ENCODE data around the gene UQCC2. TPM values are rescaled to one million over a fixed set of nuclear protein-coding genes. Genes with fewer than 3 reads are reported as not detected.

Gene UQCC2
- total RNA-seq, 1 experiment from 2014 or later: 71.2 TPM

- Histone ChIP-seq H2AFZ (no peak overlapping the region), H3K9me2 (ENCODE audit: insufficient read depth) (no peaks in the 10 kb centered on the region), H3K27ac (no peak overlapping the region), H3K9me3 (ENCODE audit: insufficient read depth, low read depth) (no peaks in the 10 kb centered on the region), H3K4me1 (replicated peaks; ENCODE audit: insufficient read depth) (peaks cover 39% of the 10 kb centered on the region), H3F3A (ENCODE audit: insufficient read depth, low read depth) (peaks cover 9% of the 10 kb centered on the region; the same call in 1 of the 2 replicates), H3K36me3 (ENCODE audit: low read depth) (no peaks in the 10 kb centered on the region), H3K4me3 (no peak overlapping the region), H4K20me1 (ENCODE audit: insufficient read depth) (no peaks in the 10 kb centered on the region), H3K27me3 (ENCODE audit: insufficient read depth, low read depth) (no peaks in the 10 kb centered on the region), H3K79me2 (ENCODE audit: low read depth) (no peaks in the 10 kb centered on the region), H3K4me2 (no peak overlapping the region)
- ChIA-PET POLR2A (ENCODE audit: unreplicated experiment) (no interaction called here), CTCF (no interaction called here)
- no peak for DNase-seq
- intact Hi-C loops (cut with micrococcal nuclease; ENCODE audit: unreplicated experiment): no loop called here
- TF ChIP-seq CTCF (conservative IDR thresholded peaks at IDR 0.05): no peak
- TF ChIP-seq EZH2 (IDR thresholded peaks at IDR 0.05; ENCODE audit: low read depth): no peak
- BruUV-seq (replicated peaks): no TSS peak
Observed at GRCh38 chr6:33756211-33756954, 44.9 kb upstream of the UQCC2 start.

- DNase-seq: peak; percentile 36 to 47
- Histone ChIP-seq H3K4me1 (replicated peaks; ENCODE audit: insufficient read depth) (peaks cover 50% of the 10 kb centered on the region), H3K9me3 (ENCODE audit: insufficient read depth, low read depth) (no peaks in the 10 kb centered on the region), H3F3A (ENCODE audit: insufficient read depth, low read depth) (peaks cover 13% of the 10 kb centered on the region; the same call in 1 of the 2 replicates), H3K36me3 (ENCODE audit: low read depth) (no peaks in the 10 kb centered on the region), H3K79me2 (ENCODE audit: low read depth) (no peaks in the 10 kb centered on the region), H3K9me2 (ENCODE audit: insufficient read depth) (no peaks in the 10 kb centered on the region), H3K27me3 (ENCODE audit: insufficient read depth, low read depth) (no peaks in the 10 kb centered on the region), H2AFZ (no peak overlapping the region), H3K4me2 (0 out of 2 replicates have a peak overlapping the region, but pooled peaks have one; percentile 16), H3K27ac (no peak overlapping the region), H4K20me1 (ENCODE audit: insufficient read depth) (no peaks in the 10 kb centered on the region), H3K4me3 (no peak overlapping the region)
- POLR2A ChIA-PET (ENCODE audit: unreplicated experiment): interaction anchor here (0.7 kb wide), 1 partner anchor 12 kb away, joined by 14 read pairs; no protein-coding TSS in a partner anchor
- intact Hi-C loops (cut with micrococcal nuclease; ENCODE audit: unreplicated experiment): no loop called here
- BruUV-seq (replicated peaks): no TSS peak
- CTCF ChIA-PET: no interaction called here
- TF ChIP-seq CTCF (conservative IDR thresholded peaks at IDR 0.05) (no peak), EZH2 (IDR thresholded peaks at IDR 0.05; ENCODE audit: low read depth) (no peak)
Observed at GRCh38 chr6:33755070-33755869, 43.8 kb upstream of the UQCC2 start.

GRCh38 chr6:33754222-33754621, 42.7 kb upstream of the UQCC2 start:
- H3K9me3 ChIP-seq (ENCODE audit: insufficient read depth, low read depth): no peaks in the 10 kb centered on the region
- no peak for TF ChIP-seq CTCF (conservative IDR thresholded peaks at IDR 0.05)
- no peak overlapping the region for H3K27ac ChIP-seq
- POLR2A ChIA-PET (ENCODE audit: unreplicated experiment): no interaction called here
- CTCF ChIA-PET: no interaction called here
- no peak overlapping the region for H2AFZ ChIP-seq
- no peaks in the 10 kb centered on the region for H3K27me3 ChIP-seq (ENCODE audit: insufficient read depth, low read depth)
- intact Hi-C loops (cut with micrococcal nuclease; ENCODE audit: unreplicated experiment): no loop called here
- H4K20me1 ChIP-seq (ENCODE audit: insufficient read depth): no peaks in the 10 kb centered on the region
- no peaks in the 10 kb centered on the region for H3K9me2 ChIP-seq (ENCODE audit: insufficient read depth)
- DNase-seq: no peak
- H3K4me1 ChIP-seq (replicated peaks; ENCODE audit: insufficient read depth): peaks cover 50% of the 10 kb centered on the region
- H3K36me3 ChIP-seq (ENCODE audit: low read depth): no peaks in the 10 kb centered on the region
- no peak overlapping the region for H3K4me2 ChIP-seq
- H3F3A ChIP-seq (ENCODE audit: insufficient read depth, low read depth): peaks cover 16% of the 10 kb centered on the region; the same call in 1 of the 2 replicates
- no peaks in the 10 kb centered on the region for H3K79me2 ChIP-seq (ENCODE audit: low read depth)
- no peak overlapping the region for H3K4me3 ChIP-seq
- BruUV-seq (replicated peaks): no TSS peak

Measured in PC-9 (cell line).